GM21526 (cell line): Measurements from ENCODE around the gene CHCHD6.
A peak's percentile ranks its signal among the peaks of the same experiment; 100 is the strongest.

Experiments used
- ATAC-seq: cut with Tn5 transposase; IDR thresholded peaks from one replicate; pipeline ENCODE4 v1.9.1; 2021; ENCODE audit warnings: moderate library complexity; ENCODE audit not compliant: unreplicated experiment, low FRiP score

CHCHD6 gene

GRCh38 chr3:126888186-126888760 lies 184.2 kb downstream of the CHCHD6 start:
- ATAC-seq: no peak

- ATAC-seq: no peak
Measured at GRCh38 chr3:126889276-126890201, 185.5 kb downstream of the CHCHD6 start.

- ATAC-seq: no peak
Measured at GRCh38 chr3:126891141-126891540, 187.1 kb downstream of the CHCHD6 start.

- ATAC-seq: no peak
Measured at GRCh38 chr3:126891791-126892190, 187.8 kb downstream of the CHCHD6 start.

- no peak for ATAC-seq
Measured at GRCh38 chr3:126893651-126894050, 189.6 kb downstream of the CHCHD6 start.

GRCh38 chr3:126894475-126894874 lies 190.4 kb downstream of the CHCHD6 start:
- ATAC-seq: no peak

GRCh38 chr3:126895178-126896066 lies 191.4 kb downstream of the CHCHD6 start:
- ATAC-seq: no peak

GRCh38 chr3:126896067-126896441 lies 192.0 kb downstream of the CHCHD6 start:
- no peak for ATAC-seq

- no peak for ATAC-seq
Measured at GRCh38 chr3:126896968-126897367, 192.9 kb downstream of the CHCHD6 start.

- ATAC-seq: no peak
Measured at GRCh38 chr3:126897943-126898342, 193.9 kb downstream of the CHCHD6 start.

- ATAC-seq: no peak
Measured at GRCh38 chr3:126900859-126901540, 197.0 kb downstream of the CHCHD6 start.

- ATAC-seq: no peak
Measured at GRCh38 chr3:126901631-126902030, 197.6 kb downstream of the CHCHD6 start.

GRCh38 chr3:126903521-126903920 lies 199.5 kb downstream of the CHCHD6 start:
- ATAC-seq: no peak

- no peak for ATAC-seq
Measured at GRCh38 chr3:126907557-126907956, 203.5 kb downstream of the CHCHD6 start.

- ATAC-seq: no peak
Measured at GRCh38 chr3:126908752-126909275, 204.8 kb downstream of the CHCHD6 start.

- ATAC-seq: no peak
Measured at GRCh38 chr3:126910231-126910630, 206.2 kb downstream of the CHCHD6 start.

- ATAC-seq: peak; percentile 91
Measured at GRCh38 chr3:126911162-126912026, 207.4 kb downstream of the CHCHD6 start.

GRCh38 chr3:126912027-126912422 lies 208.0 kb downstream of the CHCHD6 start:
- no peak for ATAC-seq

- no peak for ATAC-seq
Measured at GRCh38 chr3:126912491-126913195, 208.6 kb downstream of the CHCHD6 start.
